ENCODE results near the gene ASPA. TPM values are rescaled to one million over a fixed set of nuclear protein-coding genes. Genes with fewer than 3 reads are reported as not detected.
A peak's percentile ranks its signal among the peaks of the same experiment; 100 is the strongest.
"Not testable (repeated sequence)": the region's sequence is repeated elsewhere in the genome, so short reads cannot be mapped to it uniquely, and the experiment has no call there.

ASPA gene
- total RNA-seq, 1 experiment from 2014 or later, result 1.2 TPM

GRCh38 chr17:3507869-3508268 lies 32.1 kb downstream of the ASPA start:
- DNase-seq (ENCODE audit: low read depth), result no peak

DNA sequence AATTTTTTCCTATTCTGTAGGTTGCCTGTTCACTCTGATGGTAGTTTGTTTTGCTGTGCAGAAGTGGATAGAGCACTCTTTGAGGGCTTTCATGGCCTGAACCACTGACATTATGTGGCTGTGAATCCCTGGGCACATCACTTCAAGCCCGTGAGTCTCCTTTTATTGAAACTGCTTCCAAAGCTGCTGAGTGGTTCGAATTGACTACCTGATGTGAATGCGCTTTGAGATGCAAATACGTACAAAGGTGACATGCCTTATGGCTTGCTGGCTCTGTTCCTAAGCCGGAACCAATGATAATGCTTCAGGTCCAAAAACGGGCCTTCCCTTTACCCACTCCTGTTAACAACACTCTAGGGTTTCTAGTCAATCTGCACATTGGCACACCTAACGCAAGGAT lies 34.3 kb downstream of the ASPA start:
- DNase-seq (ENCODE audit: low read depth), result no peak

DNA sequence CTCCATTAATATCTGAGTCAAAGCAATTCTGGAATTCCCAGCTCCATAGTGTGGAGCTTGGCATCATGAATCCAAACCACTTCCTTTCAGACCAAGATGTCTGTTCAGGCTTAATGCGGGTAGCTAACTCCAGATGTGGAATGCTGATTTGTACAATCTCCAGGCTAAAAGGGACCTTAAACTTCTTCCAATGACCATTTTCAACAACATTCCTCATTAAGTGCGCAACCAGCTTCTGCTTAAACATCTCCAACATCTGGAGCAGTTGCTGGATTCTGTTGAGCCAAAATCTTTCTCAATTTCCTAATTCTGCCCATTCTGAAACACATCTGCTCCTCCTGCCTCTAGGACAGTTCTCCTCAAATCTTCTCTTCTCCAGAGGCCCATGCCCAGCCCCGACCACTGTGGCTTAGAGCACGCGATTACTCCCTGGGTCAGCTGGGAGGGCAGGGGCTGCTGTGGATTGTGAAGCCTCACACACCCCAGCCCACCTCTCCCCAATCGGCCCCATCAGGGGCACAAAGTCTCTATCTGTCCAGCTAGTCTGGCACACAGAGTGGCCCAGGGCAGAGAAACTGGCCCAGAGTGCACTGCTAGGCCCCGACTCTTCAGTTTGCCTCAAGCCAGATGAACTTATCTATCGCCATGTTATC lies 36.2 kb downstream of the ASPA start:
- DNase-seq (ENCODE audit: low read depth), result peak; percentile 28

DNA sequence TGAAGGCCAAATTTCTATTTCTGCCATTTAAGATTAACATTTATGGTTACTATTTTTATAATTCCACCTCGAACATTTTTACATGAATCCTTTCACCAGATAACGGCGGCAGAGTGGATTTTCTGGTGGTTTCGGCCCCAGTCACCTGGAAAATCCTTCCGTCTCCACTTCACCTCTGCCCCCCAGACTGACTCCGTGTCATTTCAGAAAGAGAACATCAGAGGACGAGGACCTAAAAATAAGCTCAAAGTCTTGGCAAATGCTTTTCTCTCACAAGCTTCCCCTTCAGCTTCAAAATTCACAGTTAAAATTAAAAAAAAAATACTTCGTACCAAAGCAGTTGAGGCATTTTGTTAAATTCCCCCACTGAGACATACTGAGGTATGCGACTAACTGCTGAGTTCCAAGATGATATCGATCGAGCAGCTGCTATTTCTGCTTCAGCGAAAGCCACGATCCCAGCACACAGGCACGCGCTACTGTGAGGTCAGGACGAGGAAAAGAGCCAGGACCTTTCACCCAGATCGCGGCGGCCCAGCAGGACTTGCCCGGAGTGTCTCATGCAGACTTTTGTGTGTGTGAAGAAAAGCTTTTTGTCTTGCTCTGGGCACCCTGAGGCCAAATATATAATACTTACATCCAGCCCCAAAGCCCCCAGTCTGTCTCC lies 36.8 kb downstream of the ASPA start:
- peak; percentile 50 for DNase-seq (ENCODE audit: low read depth)

- no peak for DNase-seq (ENCODE audit: low read depth)
Measured at GRCh38 chr17:3513305-3514035, 37.7 kb downstream of the ASPA start.

DNA sequence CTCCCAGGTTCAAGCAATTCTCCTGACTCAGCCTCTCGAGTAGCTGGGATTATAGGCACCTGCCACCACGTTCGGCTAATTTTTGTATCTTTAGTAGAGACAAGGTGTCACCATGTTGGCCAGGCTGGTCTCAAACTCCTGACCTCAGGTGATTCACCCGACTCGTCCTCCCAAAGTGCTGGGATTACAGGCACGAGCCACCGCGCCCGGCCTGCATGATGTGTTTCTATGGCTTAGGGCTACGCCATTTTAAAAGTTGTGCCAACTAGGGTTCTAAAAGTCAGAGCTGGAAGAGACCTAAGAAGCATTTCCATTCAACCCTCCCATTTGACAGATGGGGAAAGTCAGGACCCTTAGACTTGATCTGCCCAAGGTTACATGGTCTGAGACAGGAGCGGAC lies 38.4 kb downstream of the ASPA start:
- not testable (repeated sequence) for DNase-seq (ENCODE audit: low read depth)

GRCh38 chr17:3514873-3515272 lies 39.1 kb downstream of the ASPA start:
- no peak for DNase-seq (ENCODE audit: low read depth)

DNA sequence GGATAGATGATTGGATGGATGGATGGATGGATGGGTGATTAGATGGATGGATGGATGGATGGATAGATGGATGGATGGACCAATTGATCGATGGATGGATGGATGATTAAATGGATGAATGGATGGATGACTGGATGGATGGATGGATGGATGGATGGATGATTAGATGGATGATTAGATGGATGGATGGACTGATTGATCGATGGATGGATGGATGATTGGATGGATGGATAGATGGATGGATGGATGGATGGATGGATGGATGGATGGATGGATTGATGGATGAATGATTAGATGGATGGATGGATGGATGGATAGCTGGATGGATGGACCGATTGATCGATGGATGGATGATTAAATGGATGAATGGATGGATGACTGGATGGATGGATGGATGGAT lies 43.7 kb downstream of the ASPA start:
- DNase-seq (ENCODE audit: low read depth), result not testable (repeated sequence)

DNA sequence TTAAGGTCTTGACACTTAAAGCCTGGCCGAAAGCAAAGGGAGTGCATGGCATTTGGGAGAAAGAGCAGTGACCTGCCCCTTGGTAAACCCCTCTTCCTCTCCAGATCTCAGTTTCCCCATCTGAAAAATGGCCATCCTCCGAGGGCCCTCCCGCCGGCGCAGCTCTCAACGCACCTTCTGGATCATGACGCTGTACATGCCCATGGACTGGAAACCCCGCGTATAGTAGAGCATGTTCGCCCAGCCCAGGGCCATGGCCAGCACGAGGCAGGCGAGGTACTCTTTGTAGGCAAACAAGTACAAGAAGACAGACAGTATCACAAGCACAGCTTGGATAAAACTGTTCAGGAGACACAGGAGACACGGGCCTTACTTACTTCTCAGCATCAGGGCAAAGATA lies 48.2 kb downstream of the ASPA start:
- DNase-seq (ENCODE audit: low read depth), result no peak

- no peak for DNase-seq (ENCODE audit: low read depth)
Measured at GRCh38 chr17:3526491-3526890, 50.7 kb downstream of the ASPA start.

DNA sequence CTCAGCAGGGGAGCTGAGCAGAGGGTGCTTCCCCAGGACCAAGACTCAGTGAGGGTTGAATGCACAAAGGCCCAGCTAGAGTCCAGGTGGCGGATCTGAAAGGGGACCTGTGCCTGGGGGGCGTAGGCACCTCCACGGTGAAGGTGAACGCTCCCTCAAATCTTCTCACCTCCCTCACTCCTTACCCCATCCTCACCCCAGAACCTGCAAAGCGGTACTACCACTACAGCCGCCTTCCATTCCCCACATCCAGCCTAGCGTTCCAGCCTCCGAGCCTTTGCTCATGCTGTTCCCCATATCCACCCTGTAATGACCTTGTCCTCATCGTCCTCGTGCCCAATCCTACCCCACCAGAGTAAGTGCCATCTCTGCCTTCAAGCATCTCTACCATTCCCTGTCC lies 51.2 kb downstream of the ASPA start:
- DNase-seq (ENCODE audit: low read depth), result no peak

DNA sequence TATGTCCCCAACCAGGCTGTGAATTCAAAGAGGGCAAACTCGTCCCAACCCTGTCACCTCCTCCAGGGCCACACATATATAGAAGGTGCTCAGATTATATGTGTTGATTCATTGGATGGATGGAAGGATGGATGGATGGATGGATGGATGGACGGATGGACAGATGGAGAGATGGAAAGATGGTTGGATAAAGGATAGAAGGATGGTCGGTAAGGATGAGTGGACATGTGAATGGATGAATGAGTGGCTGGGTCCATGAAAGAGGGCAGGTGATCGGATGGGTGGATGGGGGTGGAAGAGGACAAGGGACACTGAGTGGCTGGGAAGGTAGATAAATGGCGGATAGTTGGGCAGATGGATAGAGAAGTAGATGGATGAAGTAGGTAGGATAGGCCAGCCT lies 51.7 kb downstream of the ASPA start:
- DNase-seq (ENCODE audit: low read depth), result no peak

DNA sequence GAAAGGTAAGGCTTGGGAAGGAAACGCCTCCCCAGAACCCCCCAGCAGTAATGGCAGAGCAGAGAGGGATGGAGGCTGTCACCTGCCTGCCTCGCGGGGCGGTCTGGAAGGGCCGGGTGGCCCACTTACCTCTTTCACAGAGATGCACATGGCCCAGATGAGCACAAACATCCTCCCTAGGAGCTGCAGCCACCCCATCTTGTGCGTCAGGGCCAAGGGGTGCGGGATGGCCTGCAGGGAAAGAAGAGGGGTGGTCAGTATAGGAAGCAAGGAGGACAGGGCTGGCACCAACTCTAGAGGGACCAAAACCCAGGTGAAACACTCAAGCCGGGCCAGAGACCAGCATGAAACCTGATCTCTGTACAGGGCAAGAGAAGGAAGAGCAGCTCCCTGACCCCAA lies 52.1 kb downstream of the ASPA start:
- no peak for DNase-seq (ENCODE audit: low read depth)

- DNase-seq (ENCODE audit: low read depth), result no peak
Measured at GRCh38 chr17:3528403-3528851, 52.6 kb downstream of the ASPA start.

DNA sequence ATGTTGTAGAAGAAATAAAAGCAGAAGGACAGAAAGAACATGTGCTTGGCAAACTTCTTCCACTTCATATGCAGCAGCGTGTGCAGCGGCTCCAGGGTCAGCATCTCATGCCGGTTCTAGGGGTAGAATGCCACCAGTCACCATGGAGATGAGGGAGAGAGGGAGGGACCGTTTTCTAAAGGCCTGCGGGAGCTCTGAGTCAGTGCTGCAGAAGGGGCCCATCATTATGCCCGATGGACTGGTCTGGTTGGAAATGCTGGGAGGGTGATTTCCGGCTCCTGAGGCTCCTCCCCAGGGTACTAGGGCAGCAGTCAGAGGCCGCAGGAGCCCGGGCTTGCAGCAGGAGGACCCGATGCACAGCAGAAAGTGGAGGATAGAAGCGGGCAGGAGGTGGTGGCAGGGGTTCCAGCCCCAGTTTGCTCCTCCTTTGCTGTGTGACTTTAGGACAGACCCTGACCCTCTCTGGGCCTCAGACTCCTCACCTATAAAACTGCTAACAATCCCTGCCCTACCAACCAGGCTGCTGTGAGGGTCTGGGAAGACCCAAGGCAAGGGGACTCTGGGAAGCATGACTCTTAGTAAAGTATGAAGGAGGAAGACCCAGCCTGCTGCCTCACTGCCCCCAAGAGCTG lies 53.2 kb downstream of the ASPA start:
- DNase-seq (ENCODE audit: low read depth), result no peak

DNA sequence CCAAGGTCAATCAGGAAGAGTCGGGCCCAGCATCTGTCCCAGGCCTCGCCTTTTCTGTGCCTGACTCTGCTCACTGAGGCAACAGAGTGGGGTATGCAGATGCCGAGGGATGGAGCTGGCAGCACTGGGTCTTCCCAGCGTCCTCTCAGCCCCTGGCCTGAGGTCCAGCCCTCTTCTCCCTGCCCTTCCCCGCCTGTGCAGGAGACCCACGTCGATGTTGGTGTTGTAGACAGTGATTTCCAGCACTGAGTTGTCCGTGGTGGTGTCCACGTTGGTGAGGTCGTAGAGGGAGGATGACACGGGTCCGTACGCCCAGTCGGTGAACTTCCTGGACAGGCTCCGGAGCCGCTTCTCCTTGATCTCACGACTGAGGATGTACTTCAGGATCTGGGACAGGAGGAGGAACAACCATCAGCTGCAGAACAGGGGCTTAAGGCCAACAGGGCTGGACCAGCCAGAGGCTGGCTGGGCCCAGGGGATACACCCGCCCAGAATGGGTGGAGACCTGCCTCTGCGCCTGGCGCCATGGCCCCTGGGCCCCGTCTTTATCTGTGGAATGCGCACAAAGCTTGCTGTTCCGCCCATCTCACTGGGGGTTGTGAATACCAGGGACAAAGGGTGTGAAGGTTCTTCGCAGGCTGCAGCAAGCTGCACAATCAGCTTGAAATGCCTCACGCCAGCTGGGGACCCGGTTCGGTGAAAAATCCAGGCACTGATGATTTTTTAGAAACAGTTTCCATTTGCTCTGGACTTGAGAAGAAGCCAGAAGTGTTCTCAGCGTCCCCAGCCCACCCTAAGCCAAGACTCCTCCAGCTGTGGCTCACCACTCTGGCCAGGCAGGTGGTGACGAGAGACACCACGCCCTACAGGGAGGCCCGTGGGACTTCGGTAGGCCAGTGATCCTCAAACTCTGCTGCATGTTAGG lies 54.3 kb downstream of the ASPA start:
- no peak for DNase-seq (ENCODE audit: low read depth)

- DNase-seq (ENCODE audit: low read depth), result peak; percentile 62
Measured at GRCh38 chr17:3531266-3532101, 55.7 kb downstream of the ASPA start.

DNA sequence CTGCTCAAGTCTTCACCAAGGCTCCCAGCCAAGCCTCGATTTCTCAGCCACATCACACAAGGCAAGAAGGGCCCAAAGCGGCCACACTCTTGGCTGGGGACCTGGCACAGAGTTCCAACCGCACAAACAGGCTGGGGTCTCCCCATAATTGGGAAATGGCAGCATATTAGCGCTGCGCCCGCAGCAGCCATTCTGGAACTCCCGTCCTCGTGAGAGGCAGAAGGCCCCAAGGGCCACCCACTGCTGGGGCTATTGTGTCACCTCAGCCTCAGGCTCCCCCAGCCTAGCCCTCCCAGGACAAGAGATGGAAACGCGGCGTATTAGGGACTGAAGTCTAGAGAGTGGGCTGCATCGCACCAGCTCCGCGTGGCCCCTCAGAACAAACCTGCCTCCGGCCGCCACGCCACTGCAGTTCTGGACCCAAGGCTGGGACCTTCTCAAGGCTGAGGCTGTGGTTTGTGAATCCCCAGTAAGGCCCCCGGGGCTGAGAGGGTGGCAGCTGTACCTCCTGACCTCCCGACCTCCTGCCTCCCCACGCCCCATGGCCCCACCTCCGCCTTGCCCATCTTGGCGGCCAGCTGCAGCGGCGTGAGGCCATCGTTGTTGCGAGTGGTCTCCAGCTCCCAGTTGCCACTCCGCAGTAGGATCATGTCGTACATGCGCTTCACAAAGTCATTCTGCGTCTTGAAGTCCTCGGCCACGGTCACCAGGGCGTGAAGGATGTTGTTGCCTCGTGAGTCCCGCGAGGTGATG lies 56.5 kb downstream of the ASPA start:
- no peak for DNase-seq (ENCODE audit: low read depth)

DNA sequence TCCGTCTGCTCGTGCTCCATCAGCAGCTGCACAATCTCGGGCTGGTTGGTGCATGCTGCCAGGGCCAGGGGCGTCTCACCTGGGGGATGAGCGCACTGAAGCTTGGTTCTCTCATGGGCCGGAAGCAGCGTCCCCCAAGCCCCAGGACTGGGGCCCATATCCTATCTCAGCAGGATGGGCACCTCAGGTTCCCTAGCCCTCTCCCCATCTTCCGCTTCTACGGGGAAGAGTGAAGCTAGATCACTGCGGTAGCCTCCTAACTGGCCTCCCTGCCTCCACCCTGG lies 57.0 kb downstream of the ASPA start:
- DNase-seq (ENCODE audit: low read depth), result no peak

GRCh38 chr17:3533752-3534151 lies 58.0 kb downstream of the ASPA start:
- DNase-seq (ENCODE audit: low read depth), result no peak
